ENCODE results near the gene SIRT6. TPM values are rescaled to one million over a fixed set of nuclear protein-coding genes. Genes with fewer than 3 reads are reported as not detected.

The SIRT6 gene
- total and polyA plus RNA-seq, 10 donors, result 15.9 to 39.8 (median 29.9) TPM

DNA sequence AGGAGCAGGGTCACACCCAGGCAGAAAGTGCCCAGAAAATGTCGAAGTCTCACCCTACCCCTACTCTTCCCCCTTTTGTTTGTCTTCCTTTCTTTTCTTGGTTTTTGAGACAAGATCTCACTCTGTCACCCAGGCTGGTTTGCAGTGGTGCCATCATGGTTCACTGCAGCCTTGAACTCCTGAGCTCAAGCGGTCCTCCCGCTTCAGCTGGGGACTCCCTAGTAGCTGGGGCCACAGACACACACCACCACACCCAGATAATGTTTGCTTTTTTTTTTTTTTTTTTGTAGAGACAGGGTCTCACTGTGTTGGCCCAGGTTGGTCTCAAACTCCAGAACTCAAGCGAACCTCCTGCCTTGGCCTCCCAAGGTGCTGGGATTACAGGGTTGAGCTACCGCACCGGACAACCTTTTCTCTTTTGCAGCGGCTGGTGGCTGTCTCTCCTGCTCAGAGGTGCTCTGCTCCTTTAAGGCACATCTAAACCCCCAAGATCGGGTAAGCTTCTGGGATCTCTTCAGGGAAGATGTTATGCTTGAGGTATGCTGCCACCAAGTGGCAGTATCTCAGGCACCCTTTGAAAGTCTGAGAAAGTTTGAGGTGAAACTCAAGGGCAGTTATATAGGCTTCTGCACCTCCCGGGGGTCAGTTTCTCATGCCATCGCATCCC lies 24.6 kb upstream of the SIRT6 start:
- no peaks in the 10 kb centered on the region for H3K9me3 ChIP-seq
- DNase-seq, result no peak
- H3K4me1 ChIP-seq, result peaks cover 0 to 9% (median 7%) of the 10 kb centered on the region in 6 donors
- H3K36me3 ChIP-seq, result no peaks in the 10 kb centered on the region
- H3K4me3 ChIP-seq, result no peak overlapping the region
- intact Hi-C loops (cut with DNase I; ENCODE audit: low total_unique reads), result no loop called here
- TF ChIP-seq POLR2AphosphoS5 (IDR thresholded peaks at IDR 0.05), result no peak
- TF ChIP-seq, protein P1, sequence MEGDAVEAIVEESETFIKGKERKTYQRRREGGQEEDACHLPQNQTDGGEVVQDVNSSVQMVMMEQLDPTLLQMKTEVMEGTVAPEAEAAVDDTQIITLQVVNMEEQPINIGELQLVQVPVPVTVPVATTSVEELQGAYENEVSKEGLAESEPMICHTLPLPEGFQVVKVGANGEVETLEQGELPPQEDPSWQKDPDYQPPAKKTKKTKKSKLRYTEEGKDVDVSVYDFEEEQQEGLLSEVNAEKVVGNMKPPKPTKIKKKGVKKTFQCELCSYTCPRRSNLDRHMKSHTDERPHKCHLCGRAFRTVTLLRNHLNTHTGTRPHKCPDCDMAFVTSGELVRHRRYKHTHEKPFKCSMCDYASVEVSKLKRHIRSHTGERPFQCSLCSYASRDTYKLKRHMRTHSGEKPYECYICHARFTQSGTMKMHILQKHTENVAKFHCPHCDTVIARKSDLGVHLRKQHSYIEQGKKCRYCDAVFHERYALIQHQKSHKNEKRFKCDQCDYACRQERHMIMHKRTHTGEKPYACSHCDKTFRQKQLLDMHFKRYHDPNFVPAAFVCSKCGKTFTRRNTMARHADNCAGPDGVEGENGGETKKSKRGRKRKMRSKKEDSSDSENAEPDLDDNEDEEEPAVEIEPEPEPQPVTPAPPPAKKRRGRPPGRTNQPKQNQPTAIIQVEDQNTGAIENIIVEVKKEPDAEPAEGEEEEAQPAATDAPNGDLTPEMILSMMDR (IDR thresholded peaks at IDR 0.05 in 8 of 11, conservative IDR thresholded peaks at IDR 0.05 in 3 of 11), result no peak
- no peak for TF ChIP-seq POLR2A (IDR thresholded peaks at IDR 0.05)
- WGBS, 5 donors, result 77 to 85% (median 81%) methylated on average over 10 of the region's 10 CpGs
- peaks cover 0 to 39% (median 0%) of the 10 kb centered on the region in 7 donors for H3K27me3 ChIP-seq (replicated peaks in 1 of 7)
- no peak overlapping the region for H3K27ac ChIP-seq

DNA sequence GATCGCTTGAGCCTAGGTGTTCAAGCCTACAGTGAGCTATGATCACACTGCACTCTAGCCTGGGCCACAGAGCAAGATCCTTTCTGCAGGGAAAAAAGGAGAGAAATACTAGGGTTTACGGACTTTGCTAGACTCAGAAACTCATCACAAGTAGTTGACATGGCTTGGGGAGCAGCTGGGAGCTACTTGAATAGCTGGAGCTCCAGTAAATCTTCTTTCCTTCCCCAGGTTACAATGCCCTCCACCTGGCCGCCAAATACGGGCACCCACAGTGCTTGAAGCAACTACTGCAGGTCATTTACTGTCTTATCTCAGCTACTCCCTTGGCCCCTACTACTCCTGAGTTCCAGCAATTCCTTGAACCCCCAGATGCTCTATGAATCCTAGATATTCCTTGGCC lies 19.4 kb upstream of the SIRT6 start:
- Histone ChIP-seq H3K4me1 (peaks cover 0 to 19% (median 12%) of the 10 kb centered on the region in 6 donors), H3K36me3 (no peaks in the 10 kb centered on the region), H3K4me3 (no peak overlapping the region), H3K27me3 (replicated peaks in 1 of 7) (peaks cover 0 to 40% (median 18%) of the 10 kb centered on the region in 7 donors), H3K9me3 (no peaks in the 10 kb centered on the region), H3K27ac (no peak overlapping the region)
- WGBS, 5 donors, result 79 to 89% (median 84%) methylated on average over 4 of the region's 4 CpGs
- DNase-seq, result no peak
- intact Hi-C loops (cut with DNase I; ENCODE audit: low total_unique reads), result no loop called here
- TF ChIP-seq, protein P1 (IDR thresholded peaks at IDR 0.05 in 8 of 11, conservative IDR thresholded peaks at IDR 0.05 in 3 of 11), result no peak
- no peak for TF ChIP-seq POLR2AphosphoS5 (IDR thresholded peaks at IDR 0.05)
- no peak for TF ChIP-seq POLR2A (IDR thresholded peaks at IDR 0.05)

DNA sequence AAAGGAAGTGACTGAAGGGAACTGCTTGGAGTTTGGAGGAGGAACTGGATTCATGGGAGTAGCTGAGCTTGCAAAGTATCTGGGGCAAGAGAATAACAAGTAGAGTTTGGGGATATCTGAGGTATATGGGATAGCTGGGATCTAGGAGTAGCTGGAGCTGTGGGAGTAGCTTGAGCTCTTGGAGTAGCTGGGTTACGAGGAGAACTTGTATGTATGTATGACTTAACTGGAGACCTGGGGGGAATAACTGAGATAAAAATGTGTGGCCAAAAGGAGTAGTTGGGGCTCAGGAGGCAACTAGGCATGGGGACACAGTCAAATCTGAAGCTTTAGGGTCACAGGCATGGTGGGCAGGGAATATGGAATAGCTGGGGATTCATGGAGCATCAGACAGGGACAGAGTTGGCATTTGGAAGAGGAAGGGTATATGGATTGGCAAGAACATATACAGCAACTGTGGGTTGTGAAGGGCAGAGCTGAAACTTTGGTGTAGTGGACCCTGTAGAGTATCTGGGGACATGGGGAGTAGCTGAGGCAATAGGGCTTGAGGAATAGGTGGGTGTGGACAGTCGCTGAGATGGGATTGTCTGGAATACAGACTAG lies 18.7 kb upstream of the SIRT6 start:
- TF ChIP-seq POLR2A (IDR thresholded peaks at IDR 0.05) (no peak), POLR2AphosphoS5 (IDR thresholded peaks at IDR 0.05) (no peak)
- TF ChIP-seq, protein P1 (IDR thresholded peaks at IDR 0.05 in 8 of 11, conservative IDR thresholded peaks at IDR 0.05 in 3 of 11), result no peak
- 44 to 92% (median 73%) methylated on average over 2 of the region's 2 CpGs for WGBS, 5 donors
- Histone ChIP-seq H3K9me3 (no peaks in the 10 kb centered on the region), H3K36me3 (no peaks in the 10 kb centered on the region), H3K4me1 (peaks cover 0 to 19% (median 12%) of the 10 kb centered on the region in 6 donors), H3K4me3 (no peak overlapping the region), H3K27me3 (replicated peaks in 1 of 7) (peaks cover 0 to 47% (median 26%) of the 10 kb centered on the region in 7 donors), H3K27ac (no peak overlapping the region)
- DNase-seq, result no peak
- intact Hi-C loops (cut with DNase I; ENCODE audit: low total_unique reads), result no loop called here

DNA sequence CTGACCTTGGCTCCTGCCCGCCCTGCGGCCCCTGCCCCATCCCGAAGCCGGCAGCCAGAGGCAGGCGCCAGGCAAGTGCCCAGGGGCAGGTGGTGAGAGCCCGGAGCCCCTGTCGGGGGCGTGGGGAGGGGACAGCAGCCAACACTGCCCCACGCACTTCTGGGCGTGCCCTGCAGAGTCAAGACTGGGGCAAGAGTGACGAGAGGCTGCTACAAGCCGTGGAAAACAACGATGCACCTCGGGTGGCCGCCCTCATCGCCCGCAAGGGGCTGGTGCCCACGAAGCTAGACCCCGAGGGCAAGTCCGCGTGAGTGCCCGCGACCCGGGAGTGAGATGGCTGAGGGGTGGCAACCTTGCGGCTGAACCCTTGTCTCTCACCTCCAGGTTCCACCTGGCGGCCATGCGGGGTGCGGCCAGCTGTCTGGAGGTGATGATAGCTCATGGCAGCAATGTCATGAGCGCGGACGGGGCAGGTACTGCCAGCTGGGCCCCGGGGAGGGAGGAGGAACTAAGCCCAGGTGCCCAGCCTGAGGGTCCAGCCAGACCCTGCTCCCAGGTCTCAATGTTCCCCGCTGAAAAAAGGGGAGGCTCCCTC lies 17.4 kb upstream of the SIRT6 start:
- DNase-seq, result no peak
- 77 to 82% (median 78%) methylated on average over 24 to 33 of the region's 33 CpGs for WGBS, 5 donors
- Histone ChIP-seq H3K9me3 (no peaks in the 10 kb centered on the region), H3K27ac (no peak overlapping the region), H3K36me3 (no peaks in the 10 kb centered on the region), H3K4me3 (no peak overlapping the region), H3K4me1 (peaks cover 0 to 17% (median 10%) of the 10 kb centered on the region in 6 donors), H3K27me3 (replicated peaks in 1 of 7) (peaks cover 0 to 60% (median 37%) of the 10 kb centered on the region in 7 donors)
- TF ChIP-seq, protein P1 (IDR thresholded peaks at IDR 0.05 in 8 of 11, conservative IDR thresholded peaks at IDR 0.05 in 3 of 11), result no peak
- no peak for TF ChIP-seq POLR2A (IDR thresholded peaks at IDR 0.05)
- no peak for TF ChIP-seq POLR2AphosphoS5 (IDR thresholded peaks at IDR 0.05)
- intact Hi-C loops (cut with DNase I; ENCODE audit: low total_unique reads), result no loop called here

Data from spleen (tissue), 11 donors.